H1 (cell line): ENCODE measurements around the gene PPP1R3G. TPM values are rescaled to one million over a fixed set of nuclear protein-coding genes. Genes with fewer than 3 reads are reported as not detected.

Experiments used
- CREB1 ChIP-seq: IDR thresholded peaks from 2 replicates; pipeline ENCODE4 v1.6.1; 2012; ENCODE audit warnings: inconsistent platforms
- EP300 ChIP-seq, 2 experiments: IDR thresholded peaks; 1 replicate in 1 of 2; 2 replicates in 1 of 2; pipeline ENCODE4 v1.6.1; 2011 to 2012; ENCODE audit warnings: low read depth in 2 of 2, low read length in 2 of 2, mild to moderate bottlenecking in 2 of 2, borderline replicate concordance in 1 of 2, inconsistent platforms in 1 of 2, moderate library complexity in 1 of 2
- KDM4A ChIP-seq: IDR thresholded peaks from one replicate; pipeline ENCODE4 v1.7.1; 2012; ENCODE audit warnings: low read depth, mild to moderate bottlenecking, moderate library complexity, low read length, inconsistent platforms; ENCODE audit not compliant: severe bottlenecking
- RAD21 ChIP-seq, 2 experiments: IDR thresholded peaks in 1 of 2; conservative IDR thresholded peaks in 1 of 2; 2 replicates each; pipeline ENCODE4 v1.6.1; 2011; ENCODE audit warnings: low read depth in 2 of 2, low read length in 2 of 2, improper control_type of control experiment in 1 of 2, inconsistent platforms in 1 of 2, mild to moderate bottlenecking in 1 of 2, moderate library complexity in 1 of 2
- RBBP5 ChIP-seq: IDR thresholded peaks from 2 replicates; pipeline ENCODE4 v1.7.1; 2012; ENCODE audit warnings: low read depth, mild to moderate bottlenecking, inconsistent platforms, low read length, moderate library complexity, borderline replicate concordance
- ZNF274 ChIP-seq: IDR thresholded peaks from 2 replicates; pipeline ENCODE4 v1.7.0; 2012; ENCODE audit warnings: low read length, borderline replicate concordance; ENCODE audit errors: extremely low read depth
- polyA plus RNA-seq, 7 experiments: library from polyadenylated mRNA; depleted of rRNA in 3 of 7; stranded (reverse) in 5 of 7; unstranded in 2 of 7; fragments of >200 nt in 5 of 7; fragments of 200-250 nt in 2 of 7; gene quantifications; 1 replicate in 5 of 7; 2 replicates in 1 of 7; 4 replicates in 1 of 7; pipeline versions ENCODE4 v1.2.1 to v1.2.3, GENCODE V29; 2011 to 2013; ENCODE audit warnings: missing spikeins in 2 of 7, mixed read lengths in 2 of 7
- total RNA-seq: library from RNA; stranded (reverse); fragmentation: NEBNext Ultra II Directional; extraction: Animal tissue kit (Norgen Biotek cat#: 25700); gene quantifications from 2 replicates; pipeline ENCODE4 v1.2.1, GENCODE V29; 2021

PPP1R3G gene
- total and polyA plus RNA-seq, 2 of the 8 experiments (the other 6 are each of a cell fraction or from before 2014, with no cell fraction given), result 0.03 to 0.09 TPM

DNA sequence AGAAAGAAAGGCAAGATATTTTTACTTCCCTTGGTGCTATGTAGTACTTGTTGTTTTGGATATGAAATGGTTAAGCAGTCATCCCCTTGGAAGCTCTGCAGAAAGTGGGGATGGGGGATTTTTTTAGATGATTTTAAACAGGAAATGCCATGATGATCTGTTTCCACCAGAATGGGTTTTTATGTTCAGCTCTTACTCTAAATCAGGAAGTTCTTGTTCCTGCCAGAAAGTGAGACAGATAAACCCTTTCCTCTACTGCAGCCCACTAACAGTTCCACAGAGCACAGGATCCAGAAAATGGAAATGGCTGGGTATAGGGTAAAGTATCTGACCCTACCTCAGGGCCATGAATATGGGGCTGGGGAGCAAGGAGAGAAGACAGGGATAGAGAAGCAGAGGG lies 32.1 kb upstream of the PPP1R3G start (continued):
- no peak for TF ChIP-seq RAD21 (IDR thresholded peaks at IDR 0.05 in 1 of 2, conservative IDR thresholded peaks at IDR 0.05 in 1 of 2; ENCODE audit: low read depth in 2 of 2, low read length in 2 of 2)
- no peak for TF ChIP-seq EP300 (IDR thresholded peaks at IDR 0.05; ENCODE audit: borderline replicate concordance in 1 of 2, low read depth in 2 of 2, low read length in 2 of 2)
- TF ChIP-seq CREB1, result no peak
- no peak for TF ChIP-seq ZNF274
- no peak for TF ChIP-seq RBBP5
- no peak for TF ChIP-seq KDM4A
